Peyer's patch (tissue), 4 donors: ENCODE data around the gene CCDC85C.

Experiments
- CTCF ChIP-seq, 6 experiments: fragments of 450-650 bp in 4 of 6; fragments of 200-600 bp in 2 of 6; sonication (generic) in 1 of 6; IDR thresholded peaks; one replicate each; pipeline ENCODE4 v1.5.1; 2017 to 2019; ENCODE audit warnings: antibody characterized with exemption in 6 of 6, mild to moderate bottlenecking in 3 of 6, moderate library complexity in 1 of 6
- POLR2A ChIP-seq, 2 donors: fragments of 450-650 bp; IDR thresholded peaks; one replicate each; pipeline ENCODE4 v1.5.1; 2017; ENCODE audit warnings: antibody characterized with exemption in 2 of 2, mild to moderate bottlenecking in 2 of 2, moderate library complexity in 2 of 2

DNA sequence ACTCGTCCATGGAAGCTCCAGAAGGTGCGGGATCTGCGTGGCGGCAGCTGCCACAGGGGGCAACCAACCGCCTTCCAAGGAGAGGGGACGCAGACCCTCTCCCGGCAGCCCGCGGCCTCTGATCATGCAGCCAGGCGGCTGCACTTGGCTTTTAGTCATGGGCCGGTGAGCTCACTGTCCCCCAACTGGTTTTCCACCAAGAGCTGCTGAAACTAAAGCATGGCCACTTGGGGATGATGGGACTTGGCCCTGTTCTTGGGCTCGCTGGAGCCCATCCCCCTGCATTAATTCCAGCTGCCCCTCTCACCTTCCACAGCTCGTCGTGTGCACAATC is 39.1 kb downstream of the CCDC85C start:
- TF ChIP-seq CTCF (IDR thresholded peaks at IDR 0.05), result no peak
- no peak for TF ChIP-seq POLR2A (IDR thresholded peaks at IDR 0.05)
